Testis (tissue), 3 donors: ENCODE data around the gene SH3PXD2B. TPM values are rescaled to one million over a fixed set of nuclear protein-coding genes. Genes with fewer than 3 reads are reported as not detected.
A peak's percentile ranks its signal among the peaks of the same experiment; 100 is the strongest.

Experiments
- DNase-seq: peaks from one replicate; pipeline ENCODE4 v3.0.0-alpha.2; 2019
- H3K27ac ChIP-seq, 2 donors: fragments of 200-600 bp; sonication (generic); one replicate each; pipeline ENCODE4 v1.5.1; 2019
- H3K27me3 ChIP-seq: fragments of 200-600 bp; sonication (generic); one replicate; pipeline ENCODE4 v1.5.1; 2019
- H3K36me3 ChIP-seq: fragments of 200-600 bp; sonication (generic); one replicate; pipeline ENCODE4 v1.5.1; 2017; ENCODE audit warnings: low read depth; ENCODE audit errors: missing control alignments
- H3K4me1 ChIP-seq: fragments of 200-600 bp; sonication (generic); one replicate; pipeline ENCODE4 v1.5.1; 2019
- H3K4me3 ChIP-seq, 2 donors: fragments of 200-600 bp; sonication (generic); one replicate each; pipeline ENCODE4 v1.5.1; 2017 to 2019
- H3K9me3 ChIP-seq: fragments of 200-600 bp; sonication (generic); one replicate; pipeline ENCODE4 v1.5.1; 2017
- CTCF ChIP-seq, 3 experiments: fragments of 450-650 bp in 2 of 3; fragments of 200-600 bp in 1 of 3; sonication (generic) in 1 of 3; IDR thresholded peaks; one replicate each; pipeline ENCODE4 v1.5.1; 2016 to 2019; ENCODE audit warnings: antibody characterized with exemption in 3 of 3, mild to moderate bottlenecking in 2 of 3, moderate library complexity in 1 of 3
- POLR2A ChIP-seq: fragments of 450-650 bp; IDR thresholded peaks from one replicate; pipeline ENCODE4 v1.6.1; 2017; ENCODE audit warnings: antibody characterized with exemption, mild to moderate bottlenecking, moderate library complexity
- WGBS, 2 donors: methylation state at CpG; one replicate each; pipeline ENCODE4 v1.1.5; 2018; 5-methylcytosine and 5-hydroxymethylcytosine counted together
- intact Hi-C: fragments of 100-400 bp; cut with DNase I; formaldehyde crosslinking; loops from one replicate; pipeline ENCODE4 v1.15.1; 2023; ENCODE audit warnings: low total_unique reads
- polyA plus RNA-seq: library from polyadenylated mRNA; stranded (reverse); fragments of 350-450 nt; fragmentation: Illumina TruSeq; extraction: RNeasy Lipid Tissue Mini Kit (QIAGEN cat#74804); gene quantifications from one replicate; pipeline ENCODE4 v1.2.3, GENCODE V29; 2014; ENCODE audit warnings: low read depth, low replicate concordance; ENCODE audit not compliant: insufficient read depth
- total RNA-seq, 2 donors: library from RNA; depleted of rRNA; stranded (reverse); fragments of >200 nt; gene quantifications; one replicate each; pipeline ENCODE4 v1.2.3, GENCODE V29; 2016

Gene SH3PXD2B
- total and polyA plus RNA-seq, 3 donors from 2014 or later, result 18.3 to 29.4 (median 20.2) TPM

GRCh38 chr5:172420235-172420939 lies 33.9 kb downstream of the SH3PXD2B start:
- H3K4me3 ChIP-seq, result no peak overlapping the region
- no peaks in the 10 kb centered on the region for H3K36me3 ChIP-seq
- peaks cover 70% of the 10 kb centered on the region for H3K4me1 ChIP-seq
- WGBS, 2 donors, result 66 to 69% methylated on average over 10 of the region's 10 CpGs
- peak overlapping the region; percentile 81 to 87 for H3K27ac ChIP-seq
- no peaks in the 10 kb centered on the region for H3K27me3 ChIP-seq
- no peaks in the 10 kb centered on the region for H3K9me3 ChIP-seq
- no peak for TF ChIP-seq CTCF (IDR thresholded peaks at IDR 0.05)
- no peak for TF ChIP-seq POLR2A
- peak; percentile 80 for DNase-seq
- intact Hi-C loops, result no loop called here

- peak overlapping the region; percentile 81 to 87 for H3K27ac ChIP-seq
- no peaks in the 10 kb centered on the region for H3K27me3 ChIP-seq
- 57 to 60% methylated on average over 20 of the region's 20 CpGs for WGBS, 2 donors
- no peak for TF ChIP-seq CTCF (IDR thresholded peaks at IDR 0.05)
- TF ChIP-seq POLR2A, result no peak
- DNase-seq, result no peak
- no peaks in the 10 kb centered on the region for H3K9me3 ChIP-seq
- intact Hi-C loops, result no loop called here
- H3K36me3 ChIP-seq, result no peaks in the 10 kb centered on the region
- H3K4me1 ChIP-seq, result peaks cover 70% of the 10 kb centered on the region
- no peak overlapping the region for H3K4me3 ChIP-seq
Measured at GRCh38 chr5:172418862-172419814, 35.2 kb downstream of the SH3PXD2B start.

- intact Hi-C loops, result no loop called here
- H3K27ac ChIP-seq, result peak overlapping the region; percentile 81 to 87
- no peaks in the 10 kb centered on the region for H3K9me3 ChIP-seq
- no peak overlapping the region for H3K4me3 ChIP-seq
- no peak for TF ChIP-seq CTCF (IDR thresholded peaks at IDR 0.05)
- no peak for TF ChIP-seq POLR2A
- WGBS, 2 donors, result 46 to 61% methylated on average over 10 of the region's 10 CpGs
- DNase-seq, result peak; percentile 94
- peaks cover 73% of the 10 kb centered on the region for H3K4me1 ChIP-seq
- no peaks in the 10 kb centered on the region for H3K36me3 ChIP-seq
- H3K27me3 ChIP-seq, result no peaks in the 10 kb centered on the region
Measured at GRCh38 chr5:172417983-172418630, 36.2 kb downstream of the SH3PXD2B start.

- peak overlapping the region; percentile 81 to 87 for H3K27ac ChIP-seq
- TF ChIP-seq POLR2A, result no peak
- no peak for TF ChIP-seq CTCF (IDR thresholded peaks at IDR 0.05)
- peaks cover 74% of the 10 kb centered on the region for H3K4me1 ChIP-seq
- no peaks in the 10 kb centered on the region for H3K27me3 ChIP-seq
- WGBS, 2 donors, result 80 to 84% methylated on average over 4 of the region's 4 CpGs
- intact Hi-C loops, result no loop called here
- no peaks in the 10 kb centered on the region for H3K9me3 ChIP-seq
- H3K36me3 ChIP-seq, result no peaks in the 10 kb centered on the region
- no peak for DNase-seq
- H3K4me3 ChIP-seq, result no peak overlapping the region
Measured at GRCh38 chr5:172417130-172417841, 37.0 kb downstream of the SH3PXD2B start.
